Cerebellar nuclear complex (tissue), 1 donor: ENCODE measurements around the gene NFATC1.

Experiments
- DNase-seq, 2 experiments: peaks; one replicate each; lab custom pipeline; 2025; lab: John Stamatoyannopoulos, UW

The NFATC1 gene

DNA sequence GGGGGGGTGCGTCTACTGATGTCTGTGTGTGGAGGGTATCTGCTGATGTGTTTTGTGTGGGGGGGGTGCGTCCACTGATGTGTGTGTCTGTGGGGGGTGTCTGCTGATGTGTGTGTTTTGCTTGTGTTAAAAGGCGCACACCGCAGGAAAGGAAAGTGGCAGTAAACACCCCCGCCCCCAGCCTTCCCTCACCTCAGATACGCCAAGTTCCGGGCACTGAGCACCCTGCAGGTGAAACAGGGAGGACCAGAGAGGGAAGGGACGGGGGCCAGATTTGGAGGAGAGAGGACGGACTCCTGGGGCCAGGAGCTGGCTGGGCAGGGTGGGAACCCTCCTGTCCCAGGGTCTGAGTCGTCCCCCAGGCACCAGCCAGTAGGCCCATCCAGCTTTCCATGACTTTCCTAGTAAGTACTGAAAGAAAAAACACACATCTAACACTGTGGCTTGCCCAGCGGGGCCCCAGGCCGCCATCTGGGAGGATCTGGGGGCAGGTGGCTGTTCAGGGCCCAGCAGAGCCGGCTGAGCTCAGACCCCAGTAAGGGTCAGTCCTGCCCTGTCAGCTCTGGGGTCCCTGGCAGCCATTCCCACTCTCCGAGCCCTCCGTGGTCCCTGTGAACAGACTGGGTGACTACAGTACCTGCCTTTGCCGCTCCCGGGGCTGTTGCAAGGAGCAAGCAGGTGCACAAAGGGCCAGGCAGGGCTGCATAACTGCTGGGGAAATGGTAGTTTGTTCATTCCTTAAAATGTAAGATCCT lies 126.9 kb downstream of the NFATC1 start:
- no peak for DNase-seq

DNA sequence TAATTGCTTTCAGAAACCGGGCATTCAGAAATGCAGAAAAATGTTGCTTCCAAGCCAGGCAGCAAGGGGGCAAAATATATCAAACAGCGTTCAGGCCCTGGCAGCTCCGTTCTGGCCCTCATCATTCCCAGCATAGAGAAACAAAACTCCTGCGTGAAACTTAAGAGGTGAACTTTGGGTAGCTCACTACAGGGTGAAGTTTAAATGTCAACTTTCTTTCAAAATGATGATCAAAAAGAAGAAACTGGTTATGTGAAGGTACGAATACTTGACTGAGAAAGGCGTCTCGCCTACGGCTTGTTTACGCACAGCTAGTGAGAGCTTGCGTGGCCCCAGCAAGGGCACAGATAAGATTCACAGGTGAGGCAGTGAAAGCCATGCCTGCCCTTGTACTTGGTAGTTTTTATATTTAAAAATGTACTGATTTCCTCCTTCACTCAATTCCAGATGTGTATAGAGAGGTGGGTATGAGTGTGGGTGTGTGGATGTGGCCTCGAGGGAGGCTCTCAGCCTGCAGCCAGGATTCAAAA lies 127.5 kb downstream of the NFATC1 start:
- no peak for DNase-seq

DNA sequence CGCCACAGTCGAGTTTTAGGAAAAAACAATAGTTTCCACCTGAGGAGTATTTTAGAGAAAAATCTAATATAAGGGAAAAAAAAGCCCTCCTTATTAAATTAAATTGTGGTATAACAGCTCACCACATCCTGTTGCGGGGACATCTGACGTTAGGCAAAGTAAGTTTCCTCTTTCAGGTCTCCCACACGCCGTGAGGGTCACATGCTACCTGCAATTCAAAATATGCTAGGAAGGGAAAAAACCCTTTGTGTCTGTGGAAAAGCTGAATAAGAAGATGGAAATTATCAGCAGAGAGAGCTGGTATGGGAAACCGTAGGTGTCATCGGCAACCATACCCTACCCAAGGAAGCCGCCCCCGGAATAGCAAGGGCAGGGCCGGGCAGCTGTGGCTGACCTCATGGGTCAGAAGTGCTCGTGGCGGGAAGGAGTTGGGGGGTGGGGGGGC lies 128.0 kb downstream of the NFATC1 start:
- no peak for DNase-seq

DNA sequence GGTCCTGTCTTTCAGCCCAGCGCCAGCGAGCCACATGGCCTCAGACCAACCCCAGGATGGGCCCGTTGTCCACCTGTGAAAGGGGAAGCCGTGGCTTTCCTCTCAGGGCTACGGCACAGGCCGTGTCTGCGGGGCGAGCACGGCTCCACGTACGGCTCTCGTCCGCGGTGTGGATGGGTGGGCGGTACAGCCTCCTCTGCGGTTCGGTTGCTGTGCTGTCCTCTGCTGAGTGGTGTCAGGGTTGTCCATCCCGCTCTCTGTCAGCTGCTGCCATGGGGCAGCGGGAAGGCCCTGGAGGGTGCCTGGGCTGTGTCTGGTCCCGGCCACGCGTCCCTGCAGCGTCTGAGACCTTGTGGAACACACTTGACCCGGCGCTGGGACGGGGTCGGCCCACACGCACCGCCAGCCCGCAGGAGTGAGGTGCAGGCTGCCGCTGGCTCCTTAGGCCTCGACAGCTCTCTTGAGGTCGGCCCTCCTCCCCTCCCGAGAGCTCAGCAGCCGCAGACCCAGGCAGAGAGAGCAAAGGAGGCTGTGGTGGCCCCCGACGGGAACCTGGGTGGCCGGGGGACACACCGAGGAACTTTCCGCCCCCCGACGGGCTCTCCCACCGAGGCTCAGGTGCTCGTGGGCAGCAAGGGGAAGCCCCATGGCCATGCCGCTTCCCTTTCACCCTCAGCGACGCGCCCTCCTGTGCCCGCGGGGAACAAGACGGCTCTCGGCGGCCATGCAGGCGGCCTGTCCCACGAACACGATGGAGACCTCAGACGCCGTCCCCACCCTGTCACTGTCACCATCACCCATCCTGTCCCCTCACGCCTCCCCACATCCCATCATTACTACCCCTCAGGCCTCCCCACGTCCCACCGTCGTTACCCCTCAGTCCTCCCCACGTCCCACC lies 128.7 kb downstream of the NFATC1 start:
- DNase-seq, result no peak

DNA sequence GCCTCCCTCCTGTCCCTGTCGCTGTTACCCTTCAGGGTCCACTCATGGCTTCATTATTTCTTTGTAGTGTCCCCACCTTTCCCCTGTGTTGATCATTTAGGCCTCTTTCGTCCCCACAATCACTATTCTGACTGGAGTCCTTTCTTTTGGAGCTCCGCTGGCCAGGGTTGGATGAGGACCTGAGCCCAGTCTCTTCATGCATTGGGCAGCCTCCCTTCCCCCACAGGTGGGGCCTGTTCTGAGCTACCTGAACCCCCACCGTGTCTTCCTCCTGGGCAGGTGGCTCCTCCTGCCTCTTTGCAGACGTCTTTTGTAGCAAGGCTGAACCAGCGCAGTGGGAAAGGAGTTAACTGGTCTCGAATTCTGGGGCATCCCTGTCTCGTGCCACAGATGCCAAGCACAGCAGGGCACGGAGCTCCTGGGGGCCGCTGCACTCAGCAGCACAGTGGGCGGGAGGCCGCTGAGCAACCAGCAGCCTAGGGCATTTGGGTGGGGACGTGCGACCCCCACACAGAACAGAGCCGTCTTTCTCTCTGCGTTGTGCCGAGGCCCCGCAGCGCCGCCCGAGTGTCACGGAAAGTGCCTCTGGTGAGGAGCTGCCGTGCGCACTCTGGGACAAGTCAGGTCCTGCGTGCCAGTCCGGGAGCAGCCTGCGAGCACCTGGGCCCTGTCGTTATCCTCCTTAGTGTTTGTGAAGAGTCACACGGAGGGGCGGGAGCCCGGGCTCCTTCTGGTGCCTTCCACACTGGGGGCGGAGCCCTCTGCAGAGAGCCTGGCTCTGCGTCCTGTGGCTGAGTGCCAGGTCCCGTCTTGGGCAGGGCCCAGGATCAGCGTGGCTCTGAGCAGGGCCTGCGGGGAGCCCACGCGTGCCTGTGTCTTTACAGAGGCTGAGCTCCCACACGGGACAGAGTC lies 130.1 kb downstream of the NFATC1 start:
- DNase-seq, result no peak

DNA sequence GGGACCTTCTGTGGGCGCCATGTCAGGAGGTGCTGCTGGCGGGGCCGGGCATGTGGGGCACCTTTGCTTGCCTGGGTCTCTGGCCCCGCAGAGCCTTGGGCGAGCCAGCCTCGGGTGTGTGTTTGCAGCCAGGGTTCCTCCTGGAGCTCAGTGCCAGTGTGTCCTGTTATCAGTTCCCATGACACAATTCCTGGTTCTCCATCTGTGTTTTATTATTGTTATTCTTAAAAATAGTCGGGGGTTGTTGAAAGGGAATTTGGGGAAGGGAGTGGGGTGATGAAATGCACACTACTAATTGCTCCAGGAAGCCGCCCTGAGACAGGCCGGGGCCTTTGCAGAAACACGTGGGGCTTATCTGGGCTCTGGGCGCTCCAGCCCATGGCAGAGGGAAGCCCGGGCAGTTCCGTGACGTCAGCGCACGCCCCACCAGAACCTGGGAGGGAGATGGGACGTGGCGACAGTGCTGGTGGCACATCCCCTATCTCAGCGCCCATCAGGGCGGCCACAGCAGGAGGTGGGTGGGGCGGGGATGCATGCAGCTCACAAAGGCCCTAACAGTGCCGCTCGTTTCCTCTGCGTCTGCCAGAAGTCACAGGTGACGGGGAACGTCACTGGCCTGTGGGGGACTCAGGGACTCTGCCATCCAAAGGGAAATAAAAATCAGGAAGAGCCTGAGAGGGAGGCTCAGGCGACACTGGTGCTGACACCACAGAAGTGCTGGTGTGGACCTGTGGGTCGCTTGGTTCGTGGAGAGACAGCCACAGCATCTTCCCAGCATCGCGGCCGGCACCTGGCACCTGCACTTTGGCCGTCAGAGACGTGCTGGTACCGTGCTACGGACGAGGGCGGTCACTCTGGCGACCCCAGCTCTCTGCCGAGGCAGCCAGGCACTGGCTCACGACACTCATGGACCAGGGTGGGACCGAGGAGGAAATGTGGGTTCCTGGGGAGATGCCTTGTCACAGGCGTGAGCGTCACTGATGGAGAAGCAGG lies 131.0 kb downstream of the NFATC1 start:
- no peak for DNase-seq

DNA sequence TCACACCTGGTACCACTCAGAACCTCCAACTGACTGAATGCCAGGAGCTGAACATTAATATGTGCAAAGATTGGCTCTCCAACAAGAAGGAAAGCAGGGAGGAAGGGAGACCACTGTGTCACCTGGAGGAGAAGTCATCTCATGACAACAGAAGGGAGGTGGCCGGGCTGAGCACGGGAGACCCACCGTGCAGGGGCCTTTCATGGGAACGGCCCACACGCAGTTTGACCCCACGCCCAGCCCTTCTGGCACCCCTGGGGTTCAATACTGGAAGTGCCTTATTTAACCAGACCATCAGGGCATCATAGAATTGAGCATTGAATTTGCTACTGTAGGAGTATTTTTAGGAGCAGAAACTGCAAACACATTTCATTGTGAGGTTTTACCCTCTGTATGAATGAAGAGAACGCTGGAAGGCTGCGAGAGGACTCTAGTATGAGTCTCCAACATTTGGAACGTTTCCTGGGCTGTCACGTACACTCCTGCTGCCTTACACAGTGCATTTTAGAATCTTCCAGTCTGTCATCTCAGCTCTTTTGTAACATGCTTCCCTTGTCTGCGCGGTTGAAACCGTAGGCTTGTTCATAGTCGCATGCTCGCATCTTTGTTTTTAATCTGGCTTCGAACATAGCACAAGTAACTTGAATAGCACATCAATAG lies 132.1 kb downstream of the NFATC1 start:
- DNase-seq, result no peak

DNA sequence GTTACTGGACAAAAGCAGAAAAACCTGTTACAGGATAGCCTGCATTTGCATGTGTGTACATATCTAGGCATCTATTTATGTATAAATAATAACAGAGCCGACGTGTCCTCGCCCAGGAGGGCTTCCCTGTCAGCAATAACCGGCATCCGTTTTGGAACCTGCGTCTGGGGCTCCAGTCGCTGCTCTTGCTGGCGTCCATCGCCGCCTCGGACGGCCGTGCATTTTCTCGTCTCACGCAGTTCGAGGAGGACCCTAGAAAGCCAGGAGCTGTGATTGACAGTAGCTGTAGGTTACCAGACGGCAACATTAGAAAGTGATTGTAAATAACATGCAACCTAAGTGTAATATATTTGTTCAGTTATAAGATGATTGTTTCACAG lies 132.6 kb downstream of the NFATC1 start:
- no peak for DNase-seq

DNA sequence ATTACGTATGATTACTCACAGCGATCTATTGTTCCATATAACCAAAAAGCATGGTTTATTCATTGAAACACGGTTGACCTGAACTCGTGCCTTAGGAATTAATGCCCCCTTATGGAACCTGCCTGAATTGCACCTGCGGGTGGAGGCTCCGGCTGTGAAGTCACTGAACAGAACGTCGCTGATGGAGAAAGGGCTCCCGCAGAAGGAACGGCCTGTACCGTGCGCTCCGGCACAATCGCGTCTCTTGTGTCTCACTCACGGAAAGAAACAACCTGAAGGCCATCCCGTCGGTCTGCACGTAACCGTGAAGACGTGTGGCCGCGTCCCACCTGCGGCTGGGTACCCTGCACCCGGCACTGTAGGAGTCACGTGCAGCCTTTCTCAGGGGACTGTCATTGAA lies 133.1 kb downstream of the NFATC1 start:
- DNase-seq, result no peak

DNA sequence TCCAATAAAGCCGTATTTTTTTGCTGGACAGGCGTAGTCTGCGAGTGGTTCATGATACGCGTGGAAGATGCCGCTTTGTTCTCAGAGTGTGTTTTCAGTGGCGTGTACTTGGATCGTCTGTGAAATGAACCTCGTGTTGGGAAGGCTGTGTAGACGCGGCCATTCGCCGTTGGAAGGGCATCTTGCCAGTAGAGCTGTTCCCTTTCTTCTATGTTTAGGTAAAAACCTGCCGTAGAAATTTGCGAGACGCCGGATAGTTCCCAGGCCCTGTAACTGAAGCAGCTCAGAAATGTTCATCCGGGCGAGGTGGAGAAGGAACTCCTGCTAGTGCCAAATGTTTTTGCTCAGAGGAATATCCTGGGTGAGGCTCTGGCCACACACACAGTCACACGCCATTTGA lies 133.6 kb downstream of the NFATC1 start:
- no peak for DNase-seq

DNA sequence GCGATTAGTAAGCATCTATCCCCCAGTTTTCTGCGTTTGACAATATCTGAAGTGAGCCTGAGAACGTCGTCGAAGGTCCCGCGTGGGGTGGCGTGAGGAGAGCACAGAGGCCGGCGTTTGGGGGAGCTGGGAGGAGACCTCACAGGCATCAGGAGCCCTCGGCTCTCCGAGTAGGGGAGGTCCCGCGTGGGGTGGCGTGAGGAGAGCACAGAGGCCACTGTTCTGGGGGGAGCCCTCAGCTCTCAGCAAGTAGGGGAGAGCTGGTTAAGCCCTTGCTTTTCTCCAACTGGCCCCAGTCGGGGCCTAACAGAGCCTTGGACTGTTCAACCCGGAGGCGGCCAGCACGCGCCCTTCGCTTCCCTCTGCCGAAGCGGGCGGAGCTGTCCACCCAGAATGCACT lies 134.3 kb downstream of the NFATC1 start:
- no peak for DNase-seq

DNA sequence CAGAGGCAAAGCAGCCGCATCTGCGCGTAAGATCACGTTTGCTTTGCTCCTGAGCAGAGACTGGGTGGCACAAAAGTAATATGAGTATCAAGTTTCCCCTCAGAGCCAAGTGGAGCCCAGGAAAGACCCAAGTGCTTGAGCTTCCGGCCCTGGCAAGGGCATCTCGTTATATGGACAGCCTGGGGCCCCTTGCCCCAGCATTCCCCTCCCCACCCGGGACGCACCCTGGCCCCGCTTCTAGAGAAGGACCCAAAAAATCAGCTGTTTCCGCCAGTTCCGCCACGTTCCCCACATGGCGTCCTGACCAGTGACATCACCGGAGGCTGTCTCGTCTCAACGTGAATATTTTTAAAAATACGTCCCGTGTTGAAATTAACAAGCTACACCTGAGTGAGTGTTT lies 135.1 kb downstream of the NFATC1 start:
- DNase-seq, result no peak

DNA sequence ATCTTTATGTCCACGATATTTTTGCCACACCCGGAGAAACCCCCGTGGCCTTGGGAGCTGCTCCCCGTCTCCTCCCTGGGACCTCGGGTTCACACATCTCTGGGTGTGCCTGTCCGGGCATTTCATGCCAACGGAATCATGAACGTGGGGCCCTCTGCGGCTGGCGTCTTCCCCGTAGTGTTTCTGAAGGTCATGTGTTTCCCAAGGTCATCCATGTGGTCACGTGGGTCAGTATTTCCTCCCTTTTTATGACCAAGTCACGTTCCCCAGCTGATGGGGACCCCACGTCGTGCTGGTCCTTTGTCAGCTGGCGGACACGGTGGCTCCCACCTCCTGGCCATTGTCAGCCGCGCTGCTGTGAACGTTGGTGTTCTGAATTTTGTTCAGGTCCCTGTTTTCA lies 135.7 kb downstream of the NFATC1 start:
- DNase-seq, result no peak

DNA sequence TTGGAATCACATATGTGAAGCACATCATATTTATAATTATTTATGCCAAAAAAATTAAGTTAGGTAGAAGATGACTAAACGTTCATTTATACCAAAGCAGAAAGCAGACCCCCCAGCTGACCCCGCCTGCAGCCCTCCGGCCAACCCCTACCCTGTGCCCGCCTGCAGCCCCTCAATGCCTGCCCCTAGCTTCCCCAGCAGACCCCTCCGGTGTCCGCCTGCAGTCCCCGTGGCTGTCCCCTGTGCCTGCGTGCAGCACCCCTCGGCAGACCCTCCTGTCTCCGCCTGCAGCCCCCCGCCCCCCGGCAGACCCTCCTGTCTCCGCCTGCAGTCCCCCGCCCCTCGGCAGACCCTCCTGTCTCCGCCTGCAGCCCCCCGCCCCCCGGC lies 136.2 kb downstream of the NFATC1 start:
- no peak for DNase-seq

DNA sequence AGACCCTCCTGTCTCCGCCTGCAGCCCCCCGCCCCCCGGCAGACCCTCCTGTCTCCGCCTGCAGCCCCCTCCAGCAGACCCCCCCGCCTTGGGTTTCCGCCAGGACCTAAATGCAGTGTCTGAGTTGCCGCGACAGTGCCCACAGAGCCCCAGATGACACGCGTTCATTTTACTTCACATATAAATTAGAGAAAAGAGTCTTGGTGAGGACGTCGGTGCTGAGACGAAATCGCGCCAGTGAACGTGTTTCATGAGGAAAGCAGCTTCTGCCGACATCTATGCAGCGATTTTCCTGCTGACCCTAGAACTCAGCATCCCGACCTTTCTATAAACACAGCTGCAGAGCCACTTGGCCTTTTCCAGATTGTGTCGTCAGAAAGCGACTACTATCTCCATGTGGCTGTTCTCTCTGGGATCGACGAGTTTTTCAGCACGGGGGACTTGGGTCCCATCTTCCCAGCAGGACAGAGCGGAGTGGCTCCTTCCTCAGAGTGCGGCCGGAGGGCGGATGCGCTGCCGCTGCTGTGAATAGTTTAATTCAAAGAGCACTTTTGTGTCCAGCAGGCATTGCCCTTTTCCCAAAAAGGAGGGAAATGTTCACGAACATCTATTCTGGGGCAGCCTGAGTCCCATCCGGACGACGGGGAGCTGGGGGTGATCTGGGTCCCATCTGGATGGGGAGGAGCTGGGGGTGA lies 136.7 kb downstream of the NFATC1 start:
- DNase-seq, result no peak

DNA sequence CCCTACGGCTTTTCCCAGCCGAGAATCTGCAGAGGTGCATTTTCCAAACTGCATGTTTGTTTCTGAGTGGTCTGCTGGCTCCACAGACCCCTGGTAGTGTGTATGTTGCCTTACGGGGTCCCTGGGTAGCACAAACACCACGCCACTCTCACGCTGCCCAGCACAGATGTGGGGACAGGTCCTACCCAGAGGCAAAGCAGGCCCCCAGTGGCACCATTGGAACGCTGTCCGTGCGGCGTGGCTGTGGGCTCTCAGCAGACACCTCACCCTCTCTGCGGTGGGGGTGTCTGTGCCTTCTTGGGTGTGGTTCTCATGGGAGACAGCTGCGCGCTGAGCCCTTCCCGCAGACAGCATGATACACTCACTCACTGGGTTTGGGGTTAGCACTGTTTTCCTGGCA lies 137.4 kb downstream of the NFATC1 start:
- DNase-seq, result no peak

DNA sequence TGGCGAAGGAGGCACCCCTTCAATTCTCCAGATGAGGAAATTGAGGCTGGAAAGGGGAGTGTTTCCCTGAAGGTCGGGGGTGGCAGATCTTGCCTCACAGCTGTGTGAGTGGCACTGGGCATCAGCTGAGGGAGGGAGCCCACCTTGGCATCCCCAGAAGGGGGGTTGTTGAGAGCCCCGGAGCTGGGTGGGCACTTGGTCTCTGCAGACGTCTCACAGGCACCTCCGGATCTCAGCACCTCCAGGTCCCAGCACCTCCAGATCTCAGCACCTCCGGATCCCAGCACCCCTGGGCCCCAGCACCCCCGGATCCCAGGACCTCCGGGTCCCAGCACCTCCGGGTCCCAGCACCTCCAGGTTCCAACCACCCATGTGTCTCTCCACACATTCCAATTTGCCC lies 137.9 kb downstream of the NFATC1 start:
- DNase-seq, result no peak

DNA sequence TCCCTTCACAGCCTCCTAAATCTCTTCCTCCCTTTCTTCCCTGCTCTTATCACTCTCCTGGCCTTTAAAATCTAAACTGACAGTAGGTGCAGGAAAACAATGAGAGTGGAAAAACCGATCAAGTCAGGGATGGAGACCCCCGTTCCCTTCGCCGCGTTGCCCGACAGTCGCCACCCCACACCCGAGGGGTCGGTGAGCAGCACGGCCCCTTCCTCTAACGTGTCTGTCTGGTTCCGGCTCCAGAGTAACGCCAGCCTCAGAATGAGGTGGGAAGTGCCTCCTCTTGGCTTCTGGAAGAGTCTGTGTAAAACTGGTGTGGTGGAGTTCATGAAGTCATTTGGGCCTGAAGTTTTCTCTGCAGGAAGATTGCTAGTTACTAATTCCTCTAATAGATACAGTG lies 138.6 kb downstream of the NFATC1 start:
- DNase-seq, result no peak

DNA sequence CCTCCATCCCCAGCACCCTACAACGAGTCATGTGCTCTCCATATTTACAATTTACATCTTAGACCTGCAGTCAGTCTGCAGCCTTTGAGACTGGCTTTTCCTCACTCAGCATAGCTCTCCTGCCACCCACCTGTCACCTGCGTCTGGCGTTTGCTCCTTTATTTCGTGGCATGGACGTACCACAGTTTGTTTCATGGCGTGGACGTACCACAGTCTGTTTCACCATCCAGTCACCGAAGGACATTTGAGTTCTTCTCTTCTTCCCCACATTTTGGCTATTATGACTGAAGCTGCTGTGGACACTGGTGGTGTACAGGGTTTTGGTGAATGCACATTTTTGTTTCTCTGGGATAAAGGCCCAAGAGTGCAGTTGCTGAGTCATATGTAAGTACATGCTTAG lies 142.0 kb downstream of the NFATC1 start:
- DNase-seq, result no peak

DNA sequence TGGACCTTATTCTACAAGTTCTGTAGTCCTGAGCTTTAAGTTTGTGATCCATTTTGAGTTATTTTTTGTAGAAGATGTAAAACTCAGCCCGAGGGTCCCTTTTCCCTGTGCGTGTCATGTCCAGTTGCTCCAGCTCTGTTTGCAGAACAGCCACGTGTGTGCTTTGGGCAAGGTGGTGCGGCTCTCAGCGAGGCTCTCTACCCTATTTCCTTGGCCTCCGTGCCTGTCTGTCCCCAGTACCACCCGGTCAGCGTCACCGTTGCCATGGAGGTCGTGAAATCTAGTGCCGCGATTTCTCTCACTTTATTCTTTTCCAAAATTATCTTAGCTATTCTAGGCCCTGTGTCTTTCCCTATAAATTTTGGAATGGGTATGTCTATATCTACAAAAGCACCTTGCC lies 142.9 kb downstream of the NFATC1 start:
- no peak for DNase-seq
